GM21576 (cell line): ENCODE measurements around the gene LRRC3C.
A peak's percentile ranks its signal among the peaks of the same experiment; 100 is the strongest.
"Not testable (repeated sequence)": the region's sequence is repeated elsewhere in the genome, so short reads cannot be mapped to it uniquely, and the experiment has no call there.

Source experiments
- ATAC-seq: cut with Tn5 transposase; IDR thresholded peaks from one replicate; pipeline ENCODE4 v1.9.1; 2021; ENCODE audit warnings: mild to moderate bottlenecking, moderate library complexity; ENCODE audit not compliant: unreplicated experiment

LRRC3C gene

GRCh38 chr17:39927101-39927928 lies at the start of gene LRRC3C, which contains the start of gene ORMDL3:
TSS of gene LRRC3C (plus strand) at chr17:39927732. CDS start at chr17:39941524, 13,792 bp downstream.
TSS of gene ORMDL3 (minus strand) at chr17:39927601. CDS start at chr17:39924203, 3,398 bp downstream.
- peak; percentile 82 for ATAC-seq

- not testable (repeated sequence) for ATAC-seq
Observed at GRCh38 chr17:39886102-39886501, 41.4 kb upstream of the LRRC3C start.

- no peak for ATAC-seq
Observed at GRCh38 chr17:39887078-39887477, 40.5 kb upstream of the LRRC3C start.

- ATAC-seq: no peak
Observed at GRCh38 chr17:39889200-39889599, 38.3 kb upstream of the LRRC3C start.

GRCh38 chr17:39894681-39895376 lies 32.7 kb upstream of the LRRC3C start:
- ATAC-seq: no peak

GRCh38 chr17:39898088-39898487 lies 29.4 kb upstream of the LRRC3C start:
- no peak for ATAC-seq

- no peak for ATAC-seq
Observed at GRCh38 chr17:39899215-39899614, 28.3 kb upstream of the LRRC3C start.

- ATAC-seq: not testable (repeated sequence)
Observed at GRCh38 chr17:39902027-39902426, 25.5 kb upstream of the LRRC3C start.

- no peak for ATAC-seq
Observed at GRCh38 chr17:39903158-39903884, 24.2 kb upstream of the LRRC3C start.

GRCh38 chr17:39904990-39905288 lies 22.6 kb upstream of the LRRC3C start:
- ATAC-seq: no peak

GRCh38 chr17:39908789-39909352 lies 18.7 kb upstream of the LRRC3C start:
- no peak for ATAC-seq

- no peak for ATAC-seq
Observed at GRCh38 chr17:39913989-39914388, 13.5 kb upstream of the LRRC3C start.

- ATAC-seq: no peak
Observed at GRCh38 chr17:39915559-39915958, 12.0 kb upstream of the LRRC3C start.

- no peak for ATAC-seq
Observed at GRCh38 chr17:39916918-39917317, 10.6 kb upstream of the LRRC3C start.

GRCh38 chr17:39919087-39919683 lies 8.3 kb upstream of the LRRC3C start:
- no peak for ATAC-seq

- no peak for ATAC-seq
Observed at GRCh38 chr17:39920218-39921210, 7.0 kb upstream of the LRRC3C start.

- ATAC-seq: no peak
Observed at GRCh38 chr17:39921323-39921722, 6.2 kb upstream of the LRRC3C start.

GRCh38 chr17:39922006-39922405 lies 5.5 kb upstream of the LRRC3C start:
- ATAC-seq: no peak

GRCh38 chr17:39923230-39923629 lies 4.3 kb upstream of the LRRC3C start:
- ATAC-seq: no peak
